GM12878 (cell line): ENCODE measurements around the gene DNASE1L1. TPM values are rescaled to one million over a fixed set of nuclear protein-coding genes. Genes with fewer than 3 reads are reported as not detected.

Experiments
- BHLHE40 ChIP-seq, 2 experiments: fragments of 450-650 bp in 1 of 2; IDR thresholded peaks; 2 replicates each; pipeline ENCODE4 v1.6.1; 2011 to 2017; ENCODE audit warnings: low read depth in 2 of 2, borderline replicate concordance in 1 of 2, improper control_type of control experiment in 1 of 2, low read length in 1 of 2, mild to moderate bottlenecking in 1 of 2
- CBX3 ChIP-seq: fragments of 200-600 bp; sonication (generic); IDR thresholded peaks from 2 replicates; pipeline ENCODE4 v1.6.1; 2016; ENCODE audit warnings: low read depth, borderline replicate concordance
- CBX5 ChIP-seq: sonication (generic); IDR thresholded peaks from 2 replicates; pipeline ENCODE4 v1.6.1; 2016; ENCODE audit warnings: low read depth, moderate library complexity, mild to moderate bottlenecking, inconsistent platforms
- GATAD2B ChIP-seq: fragments of 450-650 bp; conservative IDR thresholded peaks from 2 replicates; pipeline ENCODE4 v1.6.1; 2017; ENCODE audit warnings: low read depth, mild to moderate bottlenecking, moderate library complexity
- IKZF1 ChIP-seq: fragments of 450-650 bp; conservative IDR thresholded peaks from 2 replicates; pipeline ENCODE4 v1.6.1; 2017; ENCODE audit warnings: antibody characterized with exemption, mild to moderate bottlenecking
- IKZF2 ChIP-seq, 2 experiments: fragments of 450-650 bp; IDR thresholded peaks; 2 replicates each; pipeline ENCODE4 v1.6.1; 2017; ENCODE audit warnings: mild to moderate bottlenecking in 2 of 2, moderate library complexity in 2 of 2
- NBN ChIP-seq: fragments of 450-650 bp; IDR thresholded peaks from 2 replicates; pipeline ENCODE4 v1.6.1; 2016
- POU2F2 ChIP-seq: IDR thresholded peaks from 3 replicates; pipeline ENCODE4 v1.6.1; 2011; ENCODE audit warnings: low read depth, mild to moderate bottlenecking, low read length, borderline replicate concordance
- RBBP5 ChIP-seq: fragments of 200-600 bp; sonication (generic); conservative IDR thresholded peaks from 2 replicates; pipeline ENCODE4 v1.6.1; 2016
- RUNX3 ChIP-seq: IDR thresholded peaks from 2 replicates; pipeline ENCODE4 v1.6.1; 2012; ENCODE audit warnings: low read length, inconsistent platforms
- SP1 ChIP-seq: IDR thresholded peaks from one replicate; pipeline ENCODE4 v1.6.1; 2011; ENCODE audit warnings: low read depth, low read length
- SUPT20H ChIP-seq: IDR thresholded peaks from 2 replicates; pipeline ENCODE4 v1.6.1; 2011; ENCODE audit warnings: low read depth, mild to moderate bottlenecking, low read length, moderate library complexity, borderline replicate concordance; ENCODE audit not compliant: control insufficient read depth
- TAF1 ChIP-seq: IDR thresholded peaks from 2 replicates; pipeline ENCODE4 v1.6.1; 2011; ENCODE audit warnings: mild to moderate bottlenecking, low read depth, low read length, borderline replicate concordance
- TARDBP ChIP-seq: IDR thresholded peaks from 2 replicates; pipeline ENCODE4 v1.6.1; 2016; ENCODE audit warnings: borderline replicate concordance
- TCF3 ChIP-seq: IDR thresholded peaks from 2 replicates; pipeline ENCODE4 v1.6.1; 2012; ENCODE audit warnings: low read depth, mild to moderate bottlenecking, low read length, borderline replicate concordance; ENCODE audit not compliant: insufficient read depth
- ZNF687 ChIP-seq: fragments of 450-650 bp; IDR thresholded peaks from 2 replicates; pipeline ENCODE4 v1.6.1; 2017; ENCODE audit warnings: mild to moderate bottlenecking, moderate library complexity
- polyA plus RNA-seq, 11 experiments: library from polyadenylated mRNA; depleted of rRNA in 4 of 11; unstranded in 6 of 11; stranded (reverse) in 5 of 11; fragments of >200 nt; fragmentation: Nextera tagmentation in 4 of 11; fragmentation: Illumina TruSeq in 1 of 11; extraction: Ambion mirVana in 4 of 11; extraction: Trizol in 1 of 11; gene quantifications; 1 replicate in 1 of 11; 2 replicates in 10 of 11; pipeline versions ENCODE4 v1.2.1 to v1.2.3, GENCODE V29; 2011 to 2016; ENCODE audit warnings: inconsistent platforms in 2 of 11, missing spikeins in 2 of 11, low read depth in 1 of 11
- total RNA-seq, 4 experiments: library from RNA; depleted of rRNA in 3 of 4; stranded (reverse); fragments of >200 nt in 3 of 4; fragmentation: Illumina TruSeq in 1 of 4; extraction: Trizol in 1 of 4; gene quantifications; 2 replicates each; pipeline versions ENCODE4 v1.2.1 to v1.2.3, GENCODE V29; 2013 to 2021
- TF ChIP-seq, protein P1 (sequence below): fragments of 450-650 bp; IDR thresholded peaks from 2 replicates; pipeline ENCODE4 v1.6.1; 2017; ENCODE audit warnings: low read depth, mild to moderate bottlenecking, moderate library complexity
- TF ChIP-seq, protein P2 (sequence below): fragments of 450-650 bp; conservative IDR thresholded peaks from 2 replicates; pipeline ENCODE4 v1.6.1; 2017; ENCODE audit warnings: mild to moderate bottlenecking, moderate library complexity
- TF ChIP-seq, protein P3 (sequence below): fragments of 450-650 bp; IDR thresholded peaks from 2 replicates; pipeline ENCODE4 v1.6.1; 2016; ENCODE audit warnings: mild to moderate bottlenecking

The DNASE1L1 gene
- total and polyA plus RNA-seq, 10 of the 15 experiments (the other 5 are each of a cell fraction or from before 2014, with no cell fraction given): 0.60 to 22.7 (median 6.8) TPM

GRCh38 chrX:154368630-154369448 is 40.2 kb downstream of the DNASE1L1 start (continued):
- TF ChIP-seq, protein P1, sequence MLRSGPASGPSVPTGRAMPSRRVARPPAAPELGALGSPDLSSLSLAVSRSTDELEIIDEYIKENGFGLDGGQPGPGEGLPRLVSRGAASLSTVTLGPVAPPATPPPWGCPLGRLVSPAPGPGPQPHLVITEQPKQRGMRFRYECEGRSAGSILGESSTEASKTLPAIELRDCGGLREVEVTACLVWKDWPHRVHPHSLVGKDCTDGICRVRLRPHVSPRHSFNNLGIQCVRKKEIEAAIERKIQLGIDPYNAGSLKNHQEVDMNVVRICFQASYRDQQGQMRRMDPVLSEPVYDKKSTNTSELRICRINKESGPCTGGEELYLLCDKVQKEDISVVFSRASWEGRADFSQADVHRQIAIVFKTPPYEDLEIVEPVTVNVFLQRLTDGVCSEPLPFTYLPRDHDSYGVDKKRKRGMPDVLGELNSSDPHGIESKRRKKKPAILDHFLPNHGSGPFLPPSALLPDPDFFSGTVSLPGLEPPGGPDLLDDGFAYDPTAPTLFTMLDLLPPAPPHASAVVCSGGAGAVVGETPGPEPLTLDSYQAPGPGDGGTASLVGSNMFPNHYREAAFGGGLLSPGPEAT: 0 out of 2 replicates have a peak, but pooled peaks have one; percentile 40
- TF ChIP-seq CBX3 (no peak), TCF3 (no peak), ZNF687 (0 out of 2 replicates have a peak, but pooled peaks have one; percentile 31), RBBP5 (no peak), IKZF1 (peak; percentile 66; the same call in 1 of the 2 replicates), IKZF2 (IDR thresholded peaks at IDR 0.05) (peak in 1 of 2 experiments; percentile 38; a peak in 2 of 4 replicates), RUNX3 (peak; percentile 81), CBX5 (no peak), SUPT20H (no peak), TAF1 (no peak), BHLHE40 (IDR thresholded peaks at IDR 0.05; ENCODE audit: borderline replicate concordance in 1 of 2, low read depth in 2 of 2, low read length in 1 of 2) (peak; percentile 25 to 57; a peak in 2 of 4 replicates), TARDBP (no peak), GATAD2B (0 out of 2 replicates have a peak, but pooled peaks have one; percentile 37), NBN (no peak), POU2F2 (no peak), SP1 (peak; percentile 10)
- TF ChIP-seq, protein P2, sequence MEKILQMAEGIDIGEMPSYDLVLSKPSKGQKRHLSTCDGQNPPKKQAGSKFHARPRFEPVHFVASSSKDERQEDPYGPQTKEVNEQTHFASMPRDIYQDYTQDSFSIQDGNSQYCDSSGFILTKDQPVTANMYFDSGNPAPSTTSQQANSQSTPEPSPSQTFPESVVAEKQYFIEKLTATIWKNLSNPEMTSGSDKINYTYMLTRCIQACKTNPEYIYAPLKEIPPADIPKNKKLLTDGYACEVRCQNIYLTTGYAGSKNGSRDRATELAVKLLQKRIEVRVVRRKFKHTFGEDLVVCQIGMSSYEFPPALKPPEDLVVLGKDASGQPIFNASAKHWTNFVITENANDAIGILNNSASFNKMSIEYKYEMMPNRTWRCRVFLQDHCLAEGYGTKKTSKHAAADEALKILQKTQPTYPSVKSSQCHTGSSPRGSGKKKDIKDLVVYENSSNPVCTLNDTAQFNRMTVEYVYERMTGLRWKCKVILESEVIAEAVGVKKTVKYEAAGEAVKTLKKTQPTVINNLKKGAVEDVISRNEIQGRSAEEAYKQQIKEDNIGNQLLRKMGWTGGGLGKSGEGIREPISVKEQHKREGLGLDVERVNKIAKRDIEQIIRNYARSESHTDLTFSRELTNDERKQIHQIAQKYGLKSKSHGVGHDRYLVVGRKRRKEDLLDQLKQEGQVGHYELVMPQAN: peak; percentile 29; the same call in 1 of the 2 replicates
- TF ChIP-seq, protein P3, sequence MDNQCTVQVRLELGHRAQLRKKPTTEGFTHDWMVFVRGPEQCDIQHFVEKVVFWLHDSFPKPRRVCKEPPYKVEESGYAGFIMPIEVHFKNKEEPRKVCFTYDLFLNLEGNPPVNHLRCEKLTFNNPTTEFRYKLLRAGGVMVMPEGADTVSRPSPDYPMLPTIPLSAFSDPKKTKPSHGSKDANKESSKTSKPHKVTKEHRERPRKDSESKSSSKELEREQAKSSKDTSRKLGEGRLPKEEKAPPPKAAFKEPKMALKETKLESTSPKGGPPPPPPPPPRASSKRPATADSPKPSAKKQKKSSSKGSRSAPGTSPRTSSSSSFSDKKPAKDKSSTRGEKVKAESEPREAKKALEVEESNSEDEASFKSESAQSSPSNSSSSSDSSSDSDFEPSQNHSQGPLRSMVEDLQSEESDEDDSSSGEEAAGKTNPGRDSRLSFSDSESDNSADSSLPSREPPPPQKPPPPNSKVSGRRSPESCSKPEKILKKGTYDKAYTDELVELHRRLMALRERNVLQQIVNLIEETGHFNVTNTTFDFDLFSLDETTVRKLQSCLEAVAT: no peak
